ENCODE data around the gene FHIT.

The FHIT gene

DNA sequence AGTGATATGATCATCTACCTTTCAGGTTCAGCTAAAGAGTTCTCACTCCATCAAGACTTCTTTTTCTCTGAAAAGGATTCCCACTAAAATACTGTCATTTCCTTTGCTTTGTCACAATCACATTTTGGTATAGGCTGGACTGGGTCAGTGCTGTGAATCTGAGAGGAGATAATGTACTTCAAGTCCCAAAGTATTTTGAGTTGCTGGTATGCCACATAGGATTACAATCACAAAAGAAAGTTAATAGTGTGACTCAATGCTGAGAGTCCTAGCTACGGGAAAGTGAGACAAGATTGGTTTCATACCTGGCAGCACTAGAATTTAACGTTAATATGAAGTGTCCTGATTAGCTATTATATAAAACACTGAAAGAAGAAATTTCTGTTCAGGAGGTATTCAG, 1073.5 kb downstream of the FHIT start:
- Histone ChIP-seq H3K4me3 (no peak overlapping the region), H3K4me1 (no peaks in the 10 kb centered on the region), H3K27me3 (no peaks in the 10 kb centered on the region), H3K9me3 (no peaks in the 10 kb centered on the region), H3K36me3 (no peaks in the 10 kb centered on the region), H3K27ac (no peak overlapping the region)
- no peak for TF ChIP-seq CTCF (IDR thresholded peaks at IDR 0.05)
- DNase-seq = no peak
- intact Hi-C loops (cut with DNase I; ENCODE audit: low total_unique reads) = no loop called here

DNA sequence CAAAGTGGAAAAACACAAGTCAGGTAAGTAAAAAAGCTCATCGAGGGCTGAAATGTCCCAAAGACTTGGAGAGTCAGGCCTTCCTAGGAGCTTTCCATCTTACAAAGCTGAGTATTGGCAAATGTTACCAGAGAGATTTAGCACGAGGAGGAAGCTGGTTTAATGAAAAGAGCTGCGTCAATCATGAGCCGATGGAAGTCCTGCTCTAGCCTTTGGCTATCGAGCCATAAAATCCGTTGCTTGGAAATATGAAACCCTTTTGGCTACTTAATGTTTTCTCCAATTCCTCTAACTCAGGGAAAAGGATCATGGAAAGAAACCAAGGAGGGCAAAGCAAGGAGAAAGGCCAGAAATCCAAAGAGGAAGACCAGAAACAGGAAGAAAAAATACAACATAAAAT, 1074.6 kb downstream of the FHIT start:
- TF ChIP-seq CTCF (IDR thresholded peaks at IDR 0.05) = no peak
- DNase-seq = no peak
- H3K4me3 ChIP-seq = no peak overlapping the region
- H3K27ac ChIP-seq = no peak overlapping the region
- intact Hi-C loops (cut with DNase I; ENCODE audit: low total_unique reads) = no loop called here
- H3K36me3 ChIP-seq = no peaks in the 10 kb centered on the region
- no peaks in the 10 kb centered on the region for H3K4me1 ChIP-seq
- H3K9me3 ChIP-seq = no peaks in the 10 kb centered on the region
- no peaks in the 10 kb centered on the region for H3K27me3 ChIP-seq

GRCh38 chr3:60175680-60176079, 1075.6 kb downstream of the FHIT start:
- TF ChIP-seq CTCF (IDR thresholded peaks at IDR 0.05) = no peak
- H3K27me3 ChIP-seq = no peaks in the 10 kb centered on the region
- H3K4me1 ChIP-seq = no peaks in the 10 kb centered on the region
- no peak overlapping the region for H3K4me3 ChIP-seq
- no peaks in the 10 kb centered on the region for H3K9me3 ChIP-seq
- no peak for DNase-seq
- H3K36me3 ChIP-seq = no peaks in the 10 kb centered on the region
- intact Hi-C loops (cut with DNase I; ENCODE audit: low total_unique reads) = no loop called here
- H3K27ac ChIP-seq = no peak overlapping the region

- Histone ChIP-seq H3K36me3 (no peaks in the 10 kb centered on the region), H3K4me3 (no peak overlapping the region), H3K27me3 (no peaks in the 10 kb centered on the region), H3K9me3 (no peaks in the 10 kb centered on the region), H3K4me1 (no peaks in the 10 kb centered on the region), H3K27ac (no peak overlapping the region)
- no peak for DNase-seq
- TF ChIP-seq CTCF (IDR thresholded peaks at IDR 0.05) = no peak
- intact Hi-C loops (cut with DNase I; ENCODE audit: low total_unique reads) = no loop called here
Observed at GRCh38 chr3:60169755-60170154, 1081.5 kb downstream of the FHIT start.

GRCh38 chr3:60167186-60167585, 1084.1 kb downstream of the FHIT start:
- Histone ChIP-seq H3K36me3 (no peaks in the 10 kb centered on the region), H3K4me1 (peaks cover 0 to 3% (median 0%) of the 10 kb centered on the region in 4 donors), H3K4me3 (no peak overlapping the region), H3K9me3 (no peaks in the 10 kb centered on the region), H3K27me3 (no peaks in the 10 kb centered on the region), H3K27ac (no peak overlapping the region)
- DNase-seq = no peak
- intact Hi-C loops (cut with DNase I; ENCODE audit: low total_unique reads) = no loop called here
- no peak for TF ChIP-seq CTCF (IDR thresholded peaks at IDR 0.05)

Measured in tibial artery (tissue), 4 donors.